Stimulated activated CD8-positive, alpha-beta memory T cell treated with anti-CD3 and anti-CD28 coated beads, Interleukin-4, amount 100 ng/mL, for 48 hours (primary cell): ENCODE data around the gene ARFGEF3.
"Not testable (repeated sequence)": the region's sequence is repeated elsewhere in the genome, so short reads cannot be mapped to it uniquely, and the experiment has no call there.

Experiments used
- DNase-seq: peaks from one replicate; pipeline ENCODE4 v3.0.0-alpha.2; 2020

ARFGEF3 gene

DNA sequence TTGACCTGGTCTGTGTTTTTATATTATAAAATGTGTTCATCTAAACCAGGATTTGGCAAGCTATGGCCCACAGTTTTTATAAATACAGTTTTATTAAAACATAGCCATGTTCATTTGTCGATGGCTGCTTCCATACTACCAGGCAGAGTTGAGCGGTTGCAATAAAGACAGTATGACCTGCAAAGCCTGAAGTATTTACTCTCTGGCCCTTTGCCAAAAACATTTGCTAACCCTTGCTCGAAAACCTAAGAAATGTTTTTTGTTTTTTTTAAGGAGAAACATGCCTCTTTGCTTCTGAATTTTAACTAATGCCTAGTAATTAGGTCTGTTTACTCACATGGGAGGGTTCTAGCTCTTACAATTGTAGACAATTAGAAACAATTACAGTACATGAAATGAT lies 148.6 kb downstream of the ARFGEF3 start:
- DNase-seq, result no peak

DNA sequence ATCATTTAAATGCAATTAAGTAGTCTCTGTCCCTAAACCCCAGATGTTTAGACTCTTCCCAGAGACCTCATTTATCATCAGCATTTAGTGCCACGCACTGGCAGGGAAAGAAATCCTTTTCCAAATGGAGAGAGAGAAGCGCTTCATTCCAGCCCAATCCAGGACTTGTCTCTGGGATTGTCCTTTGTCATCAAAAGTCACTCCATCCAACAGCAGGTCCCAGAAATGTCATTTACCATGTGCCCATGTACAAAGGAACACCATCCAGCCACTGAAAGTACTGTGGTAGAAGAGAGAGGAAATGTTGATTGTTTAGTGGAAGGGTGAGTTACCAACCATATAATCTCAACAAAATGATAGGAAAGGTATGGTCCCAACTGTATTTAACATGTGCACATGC lies 149.1 kb downstream of the ARFGEF3 start:
- DNase-seq, result no peak

GRCh38 chr6:138311268-138311667 lies 149.5 kb downstream of the ARFGEF3 start:
- DNase-seq, result no peak

GRCh38 chr6:138318741-138319375 lies 157.1 kb downstream of the ARFGEF3 start:
- DNase-seq, result no peak

- no peak for DNase-seq
Measured at GRCh38 chr6:138321934-138322333, 160.2 kb downstream of the ARFGEF3 start.

GRCh38 chr6:138323821-138324220 lies 162.1 kb downstream of the ARFGEF3 start:
- DNase-seq, result no peak

DNA sequence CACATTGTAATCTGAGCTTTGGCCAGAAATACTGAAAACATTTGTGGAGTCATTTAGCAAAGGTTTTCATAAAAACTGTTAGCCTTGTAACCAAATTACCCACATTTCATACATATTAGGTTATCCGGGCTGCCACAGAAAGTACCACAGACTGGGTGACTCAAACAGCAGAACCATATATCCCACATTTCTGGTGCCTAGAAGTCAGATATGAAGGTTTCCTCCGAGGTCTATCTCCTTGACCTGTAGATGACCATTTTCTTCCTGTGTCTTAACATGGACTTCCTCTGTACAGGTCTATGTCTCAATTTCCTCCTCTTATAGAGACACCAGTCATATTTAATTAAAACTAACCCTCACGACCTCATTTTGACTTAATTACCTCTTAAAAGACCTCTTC lies 166.5 kb downstream of the ARFGEF3 start:
- DNase-seq, result no peak

- no peak for DNase-seq
Measured at GRCh38 chr6:138330763-138331162, 169.0 kb downstream of the ARFGEF3 start.

GRCh38 chr6:138331444-138331843 lies 169.7 kb downstream of the ARFGEF3 start:
- DNase-seq, result no peak

- DNase-seq, result no peak
Measured at GRCh38 chr6:138331984-138332383, 170.2 kb downstream of the ARFGEF3 start.

- no peak for DNase-seq
Measured at GRCh38 chr6:138334000-138334399, 172.3 kb downstream of the ARFGEF3 start.

DNA sequence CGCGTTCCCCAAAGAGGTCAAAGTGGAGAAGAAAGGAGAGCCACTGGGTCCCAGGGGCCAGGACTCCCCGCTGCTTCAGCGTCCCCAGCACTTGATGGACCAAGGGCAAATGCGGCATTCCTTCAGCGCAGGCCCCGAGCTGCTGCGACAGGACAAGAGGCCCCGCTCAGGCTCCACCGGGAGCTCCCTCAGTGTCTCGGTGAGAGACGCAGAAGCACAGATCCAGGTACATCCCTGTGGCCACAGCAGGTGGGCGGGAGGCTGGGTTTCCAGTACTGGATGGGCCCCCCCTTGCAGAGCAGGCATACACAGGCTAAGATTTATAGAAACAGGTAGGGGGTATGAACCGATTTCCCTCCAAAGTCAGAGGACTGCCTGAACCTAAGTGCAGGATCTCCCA lies 173.2 kb downstream of the ARFGEF3 start:
- no peak for DNase-seq

DNA sequence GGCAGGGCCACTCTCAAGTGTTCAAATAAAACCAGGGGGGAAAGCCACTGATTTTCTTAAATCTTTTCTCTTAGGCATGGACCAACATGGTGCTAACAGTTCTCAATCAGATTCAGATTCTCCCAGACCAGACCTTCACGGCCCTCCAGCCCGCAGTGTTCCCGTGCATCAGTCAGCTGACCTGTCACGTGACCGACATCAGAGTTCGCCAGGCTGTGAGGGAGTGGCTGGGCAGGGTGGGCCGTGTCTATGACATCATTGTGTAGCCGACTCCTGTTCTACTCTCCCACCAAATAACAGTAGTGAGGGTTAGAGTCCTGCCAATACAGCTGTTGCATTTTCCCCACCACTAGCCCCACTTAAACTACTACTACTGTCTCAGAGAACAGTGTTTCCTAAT lies 174.5 kb downstream of the ARFGEF3 start:
- no peak for DNase-seq

- no peak for DNase-seq
Measured at GRCh38 chr6:138337076-138337475, 175.3 kb downstream of the ARFGEF3 start.

DNA sequence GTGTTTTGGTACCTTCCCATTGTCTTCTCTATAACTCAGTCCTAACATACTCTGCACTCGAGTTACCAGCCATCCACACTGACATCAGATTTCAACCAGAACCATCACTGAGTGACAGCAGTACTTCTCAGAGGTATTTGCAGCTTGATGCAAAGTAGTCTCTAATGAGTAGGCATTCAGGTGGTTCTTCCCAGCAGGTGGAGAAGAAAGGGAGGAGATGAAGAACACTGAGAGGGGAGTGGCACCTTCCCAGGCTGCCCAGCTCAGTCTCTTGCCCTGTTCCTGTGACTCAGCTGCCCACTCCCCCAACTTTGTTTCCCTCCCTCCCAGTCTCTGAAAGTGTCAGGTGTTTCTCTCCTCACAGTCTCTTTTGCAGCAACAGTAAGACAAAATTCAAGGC lies 177.3 kb downstream of the ARFGEF3 start:
- DNase-seq, result no peak

DNA sequence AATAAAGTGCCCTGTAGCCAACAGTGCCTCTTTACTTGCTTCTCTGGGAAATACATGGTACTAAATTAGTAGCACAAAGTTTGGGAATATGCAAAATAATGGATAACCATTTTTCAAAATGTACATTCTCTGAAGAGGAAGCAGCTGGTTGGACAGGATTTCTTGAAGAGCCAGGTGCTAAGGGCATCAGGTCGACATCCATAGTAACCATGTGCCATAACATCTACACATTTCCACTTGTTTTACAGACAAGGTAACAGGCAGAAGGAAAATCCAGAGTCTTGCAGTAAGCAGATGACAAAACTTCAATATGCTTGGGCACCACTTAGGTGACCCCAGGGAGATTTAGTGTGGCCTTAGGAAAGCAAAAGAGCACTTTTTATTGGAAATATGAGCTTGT lies 179.4 kb downstream of the ARFGEF3 start:
- DNase-seq, result no peak

DNA sequence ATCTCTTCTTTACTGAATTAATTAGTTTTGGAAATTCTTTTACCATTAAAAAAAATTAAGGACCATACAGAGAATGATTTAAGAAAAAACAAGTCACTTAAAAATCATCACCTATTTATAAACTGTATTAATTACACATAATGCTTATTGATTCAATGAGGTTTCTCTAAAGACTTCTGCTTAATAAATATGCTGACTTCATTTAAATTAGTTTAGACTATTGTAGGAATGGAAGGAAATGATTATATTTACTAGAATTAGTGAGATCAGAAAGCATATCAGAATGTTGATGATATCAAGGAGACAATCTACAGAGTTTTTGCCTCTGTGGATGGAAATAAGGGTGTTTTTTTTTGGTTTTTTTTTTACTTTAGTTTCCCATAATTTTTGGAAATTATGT lies 181.4 kb downstream of the ARFGEF3 start:
- DNase-seq, result no peak

DNA sequence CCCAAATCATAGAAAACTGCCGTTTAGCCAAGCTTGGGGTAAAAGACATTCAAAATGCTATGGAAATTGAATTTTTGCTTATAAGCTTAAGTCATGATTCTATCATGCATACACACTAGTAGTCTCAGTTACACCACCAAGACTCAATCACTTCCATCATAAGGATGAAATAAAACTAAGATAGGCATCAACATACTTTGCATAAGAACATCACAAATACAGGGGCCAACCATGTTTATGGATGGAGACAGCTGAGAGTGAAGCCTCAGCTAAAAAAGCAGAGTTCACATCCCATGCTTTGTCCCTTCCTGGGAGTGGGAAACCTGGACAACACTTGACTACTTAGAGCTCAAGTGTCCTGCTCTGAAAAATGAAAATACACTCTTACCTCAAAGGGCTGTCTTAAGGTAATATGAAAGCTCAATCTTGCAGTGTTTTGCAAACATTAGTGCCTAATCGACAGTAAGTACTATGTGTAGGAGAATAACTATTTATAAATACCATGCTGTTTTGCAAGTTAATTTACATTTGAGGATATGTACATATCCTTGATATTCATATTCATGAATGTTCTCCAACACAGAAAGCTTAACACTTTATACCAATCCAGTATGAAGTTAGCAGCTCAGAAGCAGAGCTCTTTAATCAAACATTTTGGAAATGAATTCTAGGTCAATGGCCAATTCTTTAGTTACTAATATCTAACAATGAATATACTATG lies 184.0 kb downstream of the ARFGEF3 start:
- no peak for DNase-seq

- DNase-seq, result no peak
Measured at GRCh38 chr6:138346302-138347195, 184.8 kb downstream of the ARFGEF3 start.

DNA sequence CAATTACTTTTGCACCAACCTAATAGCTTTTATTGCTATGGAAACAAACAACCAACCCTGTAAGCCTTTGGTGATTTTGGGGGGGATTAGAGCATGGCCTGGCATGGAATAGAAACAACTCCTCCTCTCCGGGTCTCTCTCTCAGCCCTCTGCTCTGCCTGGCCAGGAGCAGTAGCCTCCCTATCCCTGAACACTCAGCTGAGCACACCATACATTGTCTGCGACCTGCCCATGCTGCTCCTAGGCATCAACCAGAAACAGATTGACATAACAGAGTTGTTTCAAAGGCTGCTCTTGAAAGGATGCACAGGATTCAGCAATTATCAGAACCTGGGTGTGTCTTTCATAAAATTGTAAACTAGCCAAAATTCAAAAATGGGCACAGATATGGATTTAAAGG lies 186.1 kb downstream of the ARFGEF3 start:
- DNase-seq, result no peak

GRCh38 chr6:138349891-138350290 lies 188.2 kb downstream of the ARFGEF3 start:
- DNase-seq, result no peak

DNA sequence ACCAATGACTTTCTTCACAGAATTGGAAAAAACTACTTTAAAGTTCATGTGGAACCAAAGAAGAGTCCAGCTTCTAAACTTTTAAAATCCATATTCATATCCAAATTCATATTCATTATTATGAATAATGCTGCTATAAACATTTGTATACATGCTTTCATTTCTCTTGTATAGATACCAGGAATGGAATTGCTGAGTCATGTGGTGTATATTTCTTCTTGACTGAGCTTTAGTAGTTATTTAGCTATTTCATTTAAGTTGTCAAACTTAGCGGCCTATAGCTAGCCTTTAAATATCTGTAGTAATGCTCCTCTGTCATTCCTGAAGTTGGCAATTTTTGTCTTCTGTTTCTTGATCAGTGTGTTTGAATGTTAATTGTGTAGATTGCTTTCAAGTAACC lies 196.2 kb downstream of the ARFGEF3 start:
- no peak for DNase-seq

DNA sequence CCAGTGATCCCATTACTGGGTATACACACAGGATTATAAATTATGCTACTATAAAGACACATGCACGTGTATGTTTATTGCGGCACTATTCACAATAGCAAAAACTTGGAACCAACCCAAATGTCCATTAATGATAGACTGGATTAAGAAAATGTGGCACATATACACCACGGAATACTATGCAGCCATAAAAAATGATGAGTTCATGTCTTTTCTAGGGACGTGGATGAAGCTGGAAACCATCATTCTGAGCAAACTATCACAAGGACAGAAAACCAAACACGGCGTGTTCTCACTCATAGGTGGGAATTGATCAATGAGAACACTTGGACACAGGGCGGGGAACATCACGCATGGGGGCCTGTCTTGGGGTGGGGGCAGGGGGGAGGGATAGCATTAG lies 206.9 kb downstream of the ARFGEF3 start:
- DNase-seq, result not testable (repeated sequence)
